ENCODE data around the gene SMIM32.

Gene SMIM32

DNA sequence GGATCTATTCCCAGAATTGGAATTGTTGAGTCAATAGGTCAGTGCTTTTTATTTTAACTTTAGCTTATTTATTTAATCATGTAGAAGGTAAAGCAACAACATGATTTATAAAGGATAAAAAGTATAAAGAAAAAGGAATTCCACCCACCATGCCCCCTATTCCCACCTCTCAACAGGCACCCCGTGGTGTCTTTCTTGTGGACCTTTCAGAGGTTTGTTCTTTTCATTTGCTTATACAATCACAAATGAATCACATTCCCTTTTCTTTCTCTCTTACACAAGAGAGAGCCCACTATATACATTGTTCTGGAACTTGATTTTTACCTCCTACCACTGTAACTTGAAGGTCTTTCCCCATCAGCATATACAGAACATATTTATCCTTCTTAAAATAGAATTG is 37.2 kb upstream of the SMIM32 start:
- no peak for DNase-seq (ENCODE audit: low spot score)
- TF ChIP-seq, protein P1, sequence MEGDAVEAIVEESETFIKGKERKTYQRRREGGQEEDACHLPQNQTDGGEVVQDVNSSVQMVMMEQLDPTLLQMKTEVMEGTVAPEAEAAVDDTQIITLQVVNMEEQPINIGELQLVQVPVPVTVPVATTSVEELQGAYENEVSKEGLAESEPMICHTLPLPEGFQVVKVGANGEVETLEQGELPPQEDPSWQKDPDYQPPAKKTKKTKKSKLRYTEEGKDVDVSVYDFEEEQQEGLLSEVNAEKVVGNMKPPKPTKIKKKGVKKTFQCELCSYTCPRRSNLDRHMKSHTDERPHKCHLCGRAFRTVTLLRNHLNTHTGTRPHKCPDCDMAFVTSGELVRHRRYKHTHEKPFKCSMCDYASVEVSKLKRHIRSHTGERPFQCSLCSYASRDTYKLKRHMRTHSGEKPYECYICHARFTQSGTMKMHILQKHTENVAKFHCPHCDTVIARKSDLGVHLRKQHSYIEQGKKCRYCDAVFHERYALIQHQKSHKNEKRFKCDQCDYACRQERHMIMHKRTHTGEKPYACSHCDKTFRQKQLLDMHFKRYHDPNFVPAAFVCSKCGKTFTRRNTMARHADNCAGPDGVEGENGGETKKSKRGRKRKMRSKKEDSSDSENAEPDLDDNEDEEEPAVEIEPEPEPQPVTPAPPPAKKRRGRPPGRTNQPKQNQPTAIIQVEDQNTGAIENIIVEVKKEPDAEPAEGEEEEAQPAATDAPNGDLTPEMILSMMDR (IDR thresholded peaks at IDR 0.05; ENCODE audit: extremely low read depth, missing control alignments), result no peak

DNA sequence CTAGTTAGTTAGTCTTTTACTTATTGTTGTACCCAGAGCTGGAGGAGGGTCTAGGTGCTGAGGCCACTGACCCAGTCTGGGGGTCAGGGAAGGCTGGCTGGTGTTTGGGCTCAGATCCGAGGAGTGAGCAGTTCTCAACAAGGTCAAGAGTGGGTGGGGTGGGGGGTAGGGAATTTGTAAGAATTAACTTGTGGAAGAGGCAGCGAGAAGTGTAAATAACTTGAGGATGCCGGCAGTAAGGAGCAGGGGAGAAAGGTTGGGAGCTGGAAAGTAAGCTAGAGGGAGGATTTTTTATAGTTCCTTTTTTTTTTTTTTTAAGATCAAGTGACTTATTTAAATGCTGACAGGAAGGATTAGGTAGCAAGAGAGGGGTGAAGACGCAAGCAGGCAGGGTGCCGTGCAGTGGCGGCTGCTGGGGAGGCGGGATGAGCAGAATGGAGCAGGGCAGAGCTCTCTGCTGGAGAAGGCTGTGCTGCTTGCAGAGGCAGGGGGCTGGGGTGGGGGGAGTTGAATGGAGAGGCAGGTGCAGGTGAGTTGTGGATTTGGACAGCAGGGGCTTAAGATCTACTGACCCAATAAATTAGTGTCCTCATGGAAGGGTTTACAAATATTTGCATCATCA is 35.3 kb upstream of the SMIM32 start:
- no peak for DNase-seq (ENCODE audit: low spot score)
- TF ChIP-seq, protein P1 (IDR thresholded peaks at IDR 0.05; ENCODE audit: extremely low read depth, missing control alignments), result no peak

DNA sequence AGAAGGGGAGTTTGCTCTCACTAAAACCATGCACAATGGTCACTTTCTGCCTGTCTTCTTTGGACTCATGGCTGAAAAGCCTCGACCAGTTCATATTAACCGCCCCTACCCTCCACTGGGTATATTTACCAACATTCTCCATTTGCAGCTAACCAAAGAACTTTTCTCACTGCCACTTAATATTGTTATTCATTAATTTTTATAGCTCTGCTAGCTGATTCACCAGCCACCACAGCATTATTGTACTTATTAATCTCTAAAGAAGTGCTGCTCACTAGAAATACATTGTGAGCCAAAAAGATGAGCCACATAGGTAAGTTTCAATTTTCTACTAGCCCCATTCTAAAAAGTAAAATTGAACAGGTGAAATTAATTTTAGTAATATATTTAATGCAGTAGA is 33.4 kb upstream of the SMIM32 start:
- no peak for DNase-seq (ENCODE audit: low spot score)
- TF ChIP-seq, protein P1 (IDR thresholded peaks at IDR 0.05; ENCODE audit: extremely low read depth, missing control alignments), result no peak

DNA sequence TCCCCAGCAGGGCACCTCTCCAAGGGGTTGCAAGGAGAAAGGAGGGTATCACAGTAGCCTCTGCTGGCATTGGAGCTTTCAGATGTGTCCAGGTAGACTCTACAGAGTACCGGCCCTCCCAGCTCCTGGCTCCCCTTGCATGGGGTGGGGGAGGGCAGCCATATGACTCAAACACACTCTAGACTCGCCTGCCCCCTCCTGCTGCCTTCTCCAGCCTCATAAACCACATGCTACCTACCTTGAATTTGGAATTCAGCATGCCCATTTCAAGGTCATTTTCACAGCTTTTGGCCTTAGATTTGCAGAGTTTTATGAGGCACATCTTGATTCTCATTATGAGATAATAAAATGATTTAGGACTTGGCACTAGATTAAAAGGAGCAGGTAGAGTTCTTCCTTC is 32.8 kb upstream of the SMIM32 start:
- DNase-seq (ENCODE audit: low spot score), result no peak
- TF ChIP-seq, protein P1 (IDR thresholded peaks at IDR 0.05; ENCODE audit: extremely low read depth, missing control alignments), result no peak

DNA sequence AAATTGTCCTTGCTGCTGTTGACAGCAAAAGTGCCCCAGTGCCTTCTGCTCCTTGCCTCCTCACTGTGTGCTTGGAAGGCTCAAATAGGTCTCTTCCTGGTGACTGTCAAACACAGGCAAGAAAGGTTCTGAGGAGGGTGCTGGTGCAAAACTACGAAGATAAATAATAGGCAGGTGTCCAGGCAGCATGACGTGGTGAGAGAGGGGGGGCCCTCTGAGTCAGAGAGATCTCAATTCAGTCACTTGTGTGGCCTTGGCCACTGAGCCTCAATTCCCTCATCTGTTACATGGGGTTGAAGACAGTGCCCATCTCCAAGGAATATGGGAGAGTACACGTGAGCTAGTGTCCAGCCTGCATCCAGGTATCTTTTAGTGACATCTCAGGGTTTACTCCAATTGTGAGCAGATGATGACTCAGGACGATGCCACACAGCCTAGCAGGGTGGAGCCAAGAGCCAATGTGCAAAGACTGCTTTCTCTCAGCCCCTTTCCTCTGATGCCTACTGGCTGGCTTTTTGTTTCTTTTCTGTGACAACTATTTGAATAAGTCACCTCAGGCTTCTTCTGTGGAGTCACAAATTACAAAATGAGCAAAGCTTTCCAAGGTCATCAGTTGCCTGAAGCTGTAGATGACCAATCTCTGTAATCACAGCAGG is 29.7 kb upstream of the SMIM32 start:
- TF ChIP-seq, protein P1 (IDR thresholded peaks at IDR 0.05; ENCODE audit: extremely low read depth, missing control alignments), result no peak
- no peak for DNase-seq (ENCODE audit: low spot score)

DNA sequence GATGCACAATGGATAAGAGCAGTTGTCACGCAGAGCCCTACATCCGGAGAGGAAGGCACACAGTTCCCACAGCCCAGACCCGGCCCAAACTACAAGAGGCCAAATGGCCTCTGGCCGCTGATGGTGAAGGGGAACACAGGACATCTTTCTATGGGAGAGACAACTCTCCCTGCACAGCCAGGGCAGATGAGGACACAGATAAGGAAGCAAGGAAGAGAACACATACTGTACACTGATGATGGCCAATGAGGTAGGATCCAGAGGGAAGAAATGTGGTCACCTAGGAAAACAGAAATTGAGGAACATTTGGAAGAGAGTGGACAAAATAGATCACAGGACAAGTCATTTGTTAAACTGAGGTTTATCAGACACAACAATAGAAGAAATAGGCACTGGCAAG is 28.4 kb upstream of the SMIM32 start:
- TF ChIP-seq, protein P1 (IDR thresholded peaks at IDR 0.05; ENCODE audit: extremely low read depth, missing control alignments), result no peak
- DNase-seq (ENCODE audit: low spot score), result no peak

DNA sequence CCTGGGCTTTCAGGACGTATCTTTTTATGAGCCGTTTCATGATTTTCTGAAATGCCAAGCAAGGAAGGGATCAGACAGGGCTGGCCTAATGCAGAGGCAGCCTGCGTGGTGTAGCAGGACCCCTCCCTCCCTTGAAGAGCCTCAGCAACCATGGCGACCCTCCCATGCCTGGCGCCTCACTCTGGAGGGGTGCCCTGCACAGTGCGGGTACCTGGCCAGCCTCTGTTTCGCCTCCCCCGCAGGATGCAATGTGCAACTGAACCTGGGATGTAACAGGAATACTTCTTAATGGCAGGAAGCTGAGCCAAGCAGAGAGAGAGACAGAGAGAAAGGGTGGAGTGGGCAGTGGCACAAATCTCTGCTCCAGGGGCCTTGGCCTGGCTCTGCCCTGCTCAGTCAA is 23.3 kb upstream of the SMIM32 start:
- DNase-seq (ENCODE audit: low spot score), result no peak
- TF ChIP-seq, protein P1 (IDR thresholded peaks at IDR 0.05; ENCODE audit: extremely low read depth, missing control alignments), result no peak

Data from GM20000 (cell line).